HG02798 (cell line): ENCODE data around the gene NF1.
"Not testable (repeated sequence)": the region's sequence is repeated elsewhere in the genome, so short reads cannot be mapped to it uniquely, and the experiment has no call there.

Source experiments
- ATAC-seq: cut with Tn5 transposase; IDR thresholded peaks from one replicate; pipeline ENCODE4 v1.9.1; 2021; ENCODE audit warnings: mild to moderate bottlenecking; ENCODE audit not compliant: unreplicated experiment, poor library complexity

The NF1 gene

GRCh38 chr17:31074772-31075555 is 19.8 kb upstream of the NF1 start:
- ATAC-seq, result no peak

- no peak for ATAC-seq
These were observed 16.5 kb upstream of the NF1 start for GRCh38 chr17:31078290-31078689.

- ATAC-seq, result no peak
These were observed 15.0 kb upstream of the NF1 start for GRCh38 chr17:31079731-31080130.

GRCh38 chr17:31085563-31085962 is 9.2 kb upstream of the NF1 start:
- no peak for ATAC-seq

DNA sequence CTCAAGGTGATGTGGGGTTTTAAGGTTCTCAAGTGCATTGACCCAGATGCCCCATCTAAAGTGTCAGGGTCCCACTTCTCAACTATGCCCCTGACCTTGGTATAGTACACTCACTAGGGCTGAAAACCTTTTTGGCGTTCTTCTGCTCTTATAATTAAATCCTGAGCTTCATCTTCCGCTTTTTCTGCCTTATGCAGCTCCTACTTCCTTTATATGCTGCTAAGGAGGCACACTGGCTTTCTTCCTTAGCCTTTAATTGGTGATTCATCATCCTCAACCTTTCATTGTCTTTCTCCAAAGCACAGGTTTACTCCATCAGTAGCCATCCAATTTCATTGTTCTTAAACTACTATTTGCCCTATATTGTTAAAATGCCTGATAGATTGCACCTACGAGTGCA is 5.3 kb upstream of the NF1 start:
- ATAC-seq, result no peak

DNA sequence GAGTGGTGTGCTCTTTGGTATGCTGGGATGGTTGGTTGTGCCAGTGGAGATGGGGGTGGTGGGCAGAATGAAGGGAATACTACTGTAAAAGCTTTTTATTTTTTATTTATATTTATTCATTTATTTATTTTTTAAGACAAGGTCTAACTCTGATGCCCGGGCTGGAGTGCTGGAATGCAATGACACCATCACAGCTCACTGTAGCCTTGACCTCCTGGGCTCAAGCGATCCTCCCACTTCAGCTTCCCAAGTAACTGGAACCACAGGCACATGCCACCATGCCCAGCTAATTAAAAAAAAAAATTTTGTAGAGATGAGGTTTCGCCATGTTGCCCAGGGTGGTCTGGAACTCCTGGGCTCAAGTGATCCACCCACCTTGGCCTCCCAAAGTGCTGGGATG is 4.1 kb upstream of the NF1 start:
- not testable (repeated sequence) for ATAC-seq

- no peak for ATAC-seq
These were observed 2.2 kb upstream of the NF1 start for GRCh38 chr17:31092475-31093064.

GRCh38 chr17:31093866-31094599 is 744 bp upstream of the NF1 start:
- ATAC-seq, result no peak

GRCh38 chr17:31095236-31096105 is 694 bp downstream of the NF1 start:
- peak; percentile 12 for ATAC-seq

- no peak for ATAC-seq
These were observed 1.3 kb downstream of the NF1 start for GRCh38 chr17:31096106-31096436.

DNA sequence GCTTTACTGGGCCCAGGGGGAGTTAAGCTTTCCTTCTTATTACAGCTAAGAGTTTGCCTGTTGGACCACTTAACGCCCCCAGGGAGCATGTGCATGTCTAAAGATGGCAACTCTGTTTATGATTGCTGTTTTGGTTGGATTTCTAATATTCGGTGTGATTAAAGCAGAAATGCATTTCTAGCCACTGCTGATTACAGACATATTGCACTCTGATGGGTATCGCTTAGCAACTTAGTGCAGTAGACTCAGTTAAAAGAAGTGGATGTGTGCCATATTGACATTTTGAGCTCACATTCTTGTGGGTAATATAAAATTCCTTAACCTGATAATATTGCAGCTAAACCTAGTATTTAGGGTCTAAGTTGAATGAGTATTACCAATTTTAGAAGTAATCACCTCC is 4.2 kb downstream of the NF1 start:
- ATAC-seq, result no peak

GRCh38 chr17:31100840-31101459 is 6.2 kb downstream of the NF1 start:
- ATAC-seq, result no peak

DNA sequence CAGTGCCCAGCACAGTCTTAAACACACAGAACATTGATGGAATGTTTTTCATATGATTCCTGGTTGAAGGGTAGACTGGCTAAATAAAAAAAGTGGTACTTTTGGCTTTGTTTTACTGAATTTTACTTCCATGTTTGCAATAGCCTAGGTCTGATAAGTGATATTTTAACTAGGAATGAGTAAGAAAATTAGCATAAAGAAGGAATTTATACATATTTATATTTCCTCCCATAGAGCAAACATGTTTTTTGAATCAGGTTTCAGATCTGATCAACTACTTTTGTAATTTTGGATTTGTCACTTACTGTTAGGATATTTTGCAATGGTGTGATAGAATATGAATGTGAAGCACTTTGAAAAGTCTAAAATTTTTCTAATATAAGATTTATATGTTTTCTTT is 7.2 kb downstream of the NF1 start:
- no peak for ATAC-seq

DNA sequence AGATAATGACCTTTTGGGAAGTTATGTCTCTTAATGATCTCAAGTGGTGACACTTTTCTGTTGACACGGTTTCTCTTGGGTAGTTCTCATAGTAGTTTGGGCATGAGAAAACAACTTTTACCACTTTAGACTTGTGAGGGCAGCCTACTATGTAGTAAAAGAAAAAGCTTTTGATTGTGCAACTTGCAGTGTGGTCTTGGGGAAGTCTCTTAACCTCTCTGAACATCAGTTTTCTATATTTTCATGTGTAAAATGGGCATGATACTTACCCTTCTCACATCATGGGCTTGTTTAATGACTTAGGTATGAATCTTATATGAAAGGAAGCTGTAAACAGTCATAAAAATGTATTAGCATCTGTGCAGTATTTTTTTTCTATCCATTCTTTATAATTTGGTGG is 11.2 kb downstream of the NF1 start:
- ATAC-seq, result no peak

GRCh38 chr17:31111183-31111582 is 16.4 kb downstream of the NF1 start:
- ATAC-seq, result no peak

DNA sequence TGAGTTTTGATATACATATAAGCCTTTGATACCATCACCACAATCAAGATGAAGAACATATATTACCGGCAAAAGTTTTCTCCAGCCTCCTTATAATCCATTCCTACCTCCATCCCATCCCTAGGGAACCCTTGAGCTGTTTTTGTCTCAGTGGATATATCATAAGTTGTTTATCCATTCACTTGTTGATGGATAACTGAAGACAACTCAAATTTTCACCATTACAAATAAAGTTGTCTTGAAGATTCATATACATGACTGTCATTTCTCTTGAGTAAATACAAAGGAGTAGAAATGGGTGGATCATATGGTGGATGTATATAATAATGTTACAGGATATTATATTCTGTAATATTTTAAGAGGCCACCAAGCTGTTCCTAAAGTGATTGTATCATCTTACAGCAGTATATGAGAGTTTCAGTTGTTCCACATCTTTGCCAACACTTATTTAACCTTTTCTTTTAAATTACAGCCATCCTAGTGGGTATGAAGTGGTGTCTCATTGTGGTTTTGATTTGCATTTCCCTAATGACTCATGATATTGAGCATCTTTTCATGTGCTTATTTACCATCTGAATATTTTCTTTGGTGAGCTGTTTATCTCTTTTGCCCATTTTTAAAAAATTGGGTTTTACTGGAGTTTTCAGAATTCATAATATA is 17.4 kb downstream of the NF1 start:
- no peak for ATAC-seq

DNA sequence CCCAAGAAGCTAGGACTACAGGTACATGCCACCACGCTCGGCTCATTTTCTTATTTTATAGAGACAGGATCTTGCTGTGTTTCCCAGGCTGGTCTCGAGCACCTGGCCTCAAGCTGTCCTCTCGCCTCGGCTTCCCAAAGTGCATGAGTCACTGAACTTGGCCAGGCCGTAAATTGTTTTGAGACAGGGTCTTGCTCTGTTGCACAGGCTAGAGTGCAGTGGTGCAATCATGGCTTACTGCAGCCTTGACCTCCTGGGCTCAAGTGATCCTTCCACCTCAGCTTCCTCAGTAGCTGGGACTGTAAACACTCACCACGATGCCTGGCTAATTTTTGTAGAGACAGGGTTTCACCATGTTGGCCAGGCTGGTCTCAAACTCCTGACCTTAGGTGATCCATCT is 18.6 kb downstream of the NF1 start:
- ATAC-seq, result not testable (repeated sequence)

DNA sequence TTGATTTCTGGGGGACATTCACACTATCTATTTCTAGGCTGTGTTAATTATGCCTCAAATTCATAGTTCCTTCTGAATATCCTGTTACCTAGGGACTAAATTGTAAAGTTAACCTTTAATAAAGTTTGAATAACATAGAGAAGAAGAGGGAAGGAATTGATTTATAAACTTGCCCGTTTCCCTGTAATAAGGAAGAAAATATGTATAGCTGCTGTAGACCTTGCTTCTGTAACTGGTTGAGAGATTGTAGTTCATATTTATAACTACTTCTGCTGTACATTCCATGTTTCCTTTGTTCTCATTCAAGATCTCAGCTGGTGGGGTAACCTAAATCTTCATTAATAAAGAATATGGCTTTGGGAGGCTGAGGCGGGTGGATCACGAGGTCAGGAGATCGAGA is 19.2 kb downstream of the NF1 start:
- no peak for ATAC-seq

- no peak for ATAC-seq
These were observed 20.3 kb downstream of the NF1 start for GRCh38 chr17:31114956-31115555.
